NB4 (cell line): Measurements from ENCODE around the gene ARVCF.

ENCODE experiments used
- DNase-seq: peaks from one replicate; pipeline ENCODE4 v3.0.0; 2010; ENCODE audit warnings: low read depth
- H3K4me3 ChIP-seq: one replicate; pipeline ENCODE4 v1.5.1; 2011; ENCODE audit warnings: mild to moderate bottlenecking, low read depth, low read length, moderate library complexity
- MYC ChIP-seq: IDR thresholded peaks from 2 replicates; pipeline ENCODE4 v1.6.1; 2011; ENCODE audit warnings: low read depth, low read length
- POLR2A ChIP-seq: IDR thresholded peaks from 2 replicates; pipeline ENCODE4 v1.6.1; 2011; ENCODE audit warnings: mild to moderate bottlenecking; ENCODE audit not compliant: insufficient read length; ENCODE audit errors: extremely low read depth
- TF ChIP-seq, protein P1 (sequence below): IDR thresholded peaks from one replicate; pipeline ENCODE4 v1.5.1; 2012; ENCODE audit warnings: low read depth, low read length
- TF ChIP-seq, protein P2 (sequence below): IDR thresholded peaks from 2 replicates; pipeline ENCODE4 v1.6.1; 2011; ENCODE audit warnings: low read depth, low read length

The ARVCF gene

DNA sequence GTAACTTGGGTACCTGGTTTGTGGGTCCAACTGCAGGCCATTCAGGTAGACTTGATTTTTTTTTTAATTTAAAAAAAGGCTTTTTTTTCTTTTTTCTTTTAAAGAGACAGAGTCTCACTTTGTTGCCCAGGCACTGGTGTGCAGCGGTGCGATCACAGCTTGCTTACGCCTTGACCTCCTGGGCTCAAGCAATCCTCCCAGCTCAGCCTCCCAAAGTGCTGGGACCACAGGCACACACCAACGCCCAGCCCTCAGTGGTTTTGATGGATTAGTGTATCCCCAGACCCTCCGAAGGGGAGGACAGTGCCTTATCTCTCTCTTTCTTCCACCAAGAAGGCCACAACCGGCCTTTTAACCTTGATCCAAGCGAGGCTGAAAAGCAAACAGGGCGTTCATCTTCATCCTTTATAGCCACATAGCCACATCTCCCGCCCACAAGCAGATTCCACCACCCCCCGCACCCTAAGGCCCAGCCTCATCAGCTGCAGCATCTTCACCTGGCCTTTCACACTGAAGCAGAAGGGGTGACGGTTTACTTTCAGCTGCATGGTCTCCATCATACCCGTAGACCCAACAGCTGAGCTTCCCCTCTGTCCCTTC, 92.6 kb downstream of the ARVCF start:
- no peak for DNase-seq
- TF ChIP-seq, protein P1, sequence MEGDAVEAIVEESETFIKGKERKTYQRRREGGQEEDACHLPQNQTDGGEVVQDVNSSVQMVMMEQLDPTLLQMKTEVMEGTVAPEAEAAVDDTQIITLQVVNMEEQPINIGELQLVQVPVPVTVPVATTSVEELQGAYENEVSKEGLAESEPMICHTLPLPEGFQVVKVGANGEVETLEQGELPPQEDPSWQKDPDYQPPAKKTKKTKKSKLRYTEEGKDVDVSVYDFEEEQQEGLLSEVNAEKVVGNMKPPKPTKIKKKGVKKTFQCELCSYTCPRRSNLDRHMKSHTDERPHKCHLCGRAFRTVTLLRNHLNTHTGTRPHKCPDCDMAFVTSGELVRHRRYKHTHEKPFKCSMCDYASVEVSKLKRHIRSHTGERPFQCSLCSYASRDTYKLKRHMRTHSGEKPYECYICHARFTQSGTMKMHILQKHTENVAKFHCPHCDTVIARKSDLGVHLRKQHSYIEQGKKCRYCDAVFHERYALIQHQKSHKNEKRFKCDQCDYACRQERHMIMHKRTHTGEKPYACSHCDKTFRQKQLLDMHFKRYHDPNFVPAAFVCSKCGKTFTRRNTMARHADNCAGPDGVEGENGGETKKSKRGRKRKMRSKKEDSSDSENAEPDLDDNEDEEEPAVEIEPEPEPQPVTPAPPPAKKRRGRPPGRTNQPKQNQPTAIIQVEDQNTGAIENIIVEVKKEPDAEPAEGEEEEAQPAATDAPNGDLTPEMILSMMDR: no peak
- TF ChIP-seq POLR2A (no peak), MYC (no peak)
- TF ChIP-seq, protein P2, sequence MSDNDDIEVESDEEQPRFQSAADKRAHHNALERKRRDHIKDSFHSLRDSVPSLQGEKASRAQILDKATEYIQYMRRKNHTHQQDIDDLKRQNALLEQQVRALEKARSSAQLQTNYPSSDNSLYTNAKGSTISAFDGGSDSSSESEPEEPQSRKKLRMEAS: no peak
- H3K4me3 ChIP-seq: no peak overlapping the region

DNA sequence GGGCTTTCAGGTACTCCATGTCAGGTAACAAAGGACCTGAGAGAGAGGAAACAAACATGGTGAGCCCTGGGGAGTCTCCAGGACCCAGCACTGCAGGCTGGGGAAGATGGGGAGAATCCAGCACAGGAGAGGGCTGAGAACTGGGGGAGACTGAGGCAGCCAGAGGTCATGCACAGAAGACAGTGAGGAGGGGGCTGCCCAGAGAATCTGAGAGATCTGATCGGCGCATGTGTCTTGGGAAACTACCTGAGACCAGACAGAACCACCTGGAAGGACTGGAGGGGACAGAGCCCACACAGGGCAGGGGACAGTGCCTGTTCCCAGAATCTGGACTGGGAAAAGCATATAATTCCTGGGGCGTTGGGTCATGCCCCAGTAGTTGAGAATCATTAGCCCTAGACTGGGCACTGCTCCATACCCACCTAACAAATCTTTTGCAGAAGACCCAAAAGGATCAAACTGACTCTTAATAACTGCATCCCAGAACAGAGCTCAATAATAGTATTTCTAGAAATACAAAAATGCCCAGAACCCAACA, 95.0 kb downstream of the ARVCF start:
- TF ChIP-seq POLR2A: no peak
- TF ChIP-seq, protein P1: no peak
- TF ChIP-seq, protein P2: no peak
- TF ChIP-seq MYC: no peak
- no peak overlapping the region for H3K4me3 ChIP-seq
- DNase-seq: no peak
